ENCODE data around the gene DHCR24.

- TF ChIP-seq CTCF (IDR thresholded peaks at IDR 0.05) (no peak), EP300 (IDR thresholded peaks at IDR 0.05) (no peak), POLR2A (IDR thresholded peaks at IDR 0.05) (no peak)
Measured at GRCh38 chr1:54806931-54807611, 79.9 kb downstream of the DHCR24 start.
